GM18909 (cell line): ENCODE measurements around the gene URB1.
"Not testable (repeated sequence)": the region's sequence is repeated elsewhere in the genome, so short reads cannot be mapped to it uniquely, and the experiment has no call there.

ENCODE experiments used
- ATAC-seq: cut with Tn5 transposase; IDR thresholded peaks from one replicate; pipeline ENCODE4 v1.9.1; 2021; ENCODE audit warnings: mild to moderate bottlenecking; ENCODE audit not compliant: unreplicated experiment, poor library complexity

URB1 gene

DNA sequence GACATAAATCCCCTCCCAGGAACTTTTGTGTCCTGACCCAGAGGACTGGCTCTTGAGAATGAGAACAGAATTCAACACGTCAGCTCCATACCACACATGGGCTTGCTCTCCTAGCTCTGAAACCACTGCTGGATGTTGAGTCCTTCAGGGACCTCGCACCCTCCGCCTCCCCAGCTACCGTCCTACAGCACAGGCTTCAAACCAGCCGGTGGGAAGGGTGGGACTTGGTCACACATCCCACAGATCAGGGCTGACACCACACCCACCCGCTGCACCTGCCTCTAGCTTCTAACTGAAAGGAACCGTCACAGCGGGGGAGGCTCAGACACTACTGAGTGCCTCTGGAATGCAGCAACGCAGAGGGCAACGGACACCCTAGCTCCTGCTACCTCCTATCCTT is 70.1 kb downstream of the URB1 start:
- ATAC-seq, result no peak

DNA sequence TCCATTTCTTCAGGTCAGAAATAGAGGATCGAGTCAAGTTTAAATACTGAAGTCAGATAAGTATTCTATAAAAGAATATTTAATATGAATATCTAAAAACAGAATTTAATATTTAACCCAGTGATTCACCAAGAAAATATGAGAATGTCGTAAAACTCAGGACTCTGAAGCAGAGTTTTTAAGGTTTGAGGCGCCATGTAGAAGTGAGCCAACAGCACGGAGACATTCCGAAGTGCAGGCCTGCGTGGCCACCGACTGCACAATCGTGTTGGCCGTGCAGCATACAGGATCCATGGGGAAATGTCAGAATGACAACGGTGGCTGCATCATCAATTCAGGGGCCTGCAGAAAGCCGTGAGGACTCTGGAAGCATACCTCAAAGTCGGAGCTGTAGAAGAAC is 70.7 kb downstream of the URB1 start:
- no peak for ATAC-seq

DNA sequence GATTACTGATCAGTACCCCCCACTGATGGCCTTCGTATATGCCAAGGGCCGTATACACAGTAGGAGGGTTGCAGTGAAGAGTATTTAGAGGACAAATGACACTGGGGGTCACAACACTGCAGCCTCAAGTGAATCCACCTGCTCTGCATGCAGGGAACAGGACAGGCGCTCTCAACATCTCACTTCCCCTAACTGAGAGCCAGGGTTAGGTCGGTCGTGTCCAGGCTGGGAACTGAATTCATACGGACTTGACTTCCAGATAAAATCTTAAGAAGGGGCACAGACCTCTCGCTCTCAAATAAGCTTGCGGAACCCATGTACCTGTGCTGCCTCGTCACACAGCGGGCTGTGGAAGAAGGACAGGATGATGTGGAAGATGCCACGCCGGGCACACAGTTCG is 71.3 kb downstream of the URB1 start:
- ATAC-seq, result no peak

DNA sequence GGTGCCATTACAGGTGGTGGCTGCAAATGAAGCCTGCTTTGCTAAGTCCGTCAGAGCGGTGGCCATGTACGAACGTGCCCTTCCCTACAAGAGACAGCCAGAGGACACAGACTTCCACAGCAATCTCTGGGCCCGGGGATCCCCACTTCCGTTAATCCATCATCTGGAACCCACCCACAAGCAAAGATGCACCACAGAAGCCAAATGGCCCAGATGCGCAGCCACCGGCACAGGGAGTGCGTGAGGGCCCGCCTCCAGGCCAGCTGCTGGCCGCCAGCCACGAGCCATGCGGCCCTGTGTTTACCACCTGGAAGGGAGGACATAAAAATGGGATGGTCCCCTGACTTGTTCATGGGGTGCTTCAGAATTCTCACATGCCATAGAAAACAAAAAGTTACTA is 72.1 kb downstream of the URB1 start:
- ATAC-seq, result no peak

DNA sequence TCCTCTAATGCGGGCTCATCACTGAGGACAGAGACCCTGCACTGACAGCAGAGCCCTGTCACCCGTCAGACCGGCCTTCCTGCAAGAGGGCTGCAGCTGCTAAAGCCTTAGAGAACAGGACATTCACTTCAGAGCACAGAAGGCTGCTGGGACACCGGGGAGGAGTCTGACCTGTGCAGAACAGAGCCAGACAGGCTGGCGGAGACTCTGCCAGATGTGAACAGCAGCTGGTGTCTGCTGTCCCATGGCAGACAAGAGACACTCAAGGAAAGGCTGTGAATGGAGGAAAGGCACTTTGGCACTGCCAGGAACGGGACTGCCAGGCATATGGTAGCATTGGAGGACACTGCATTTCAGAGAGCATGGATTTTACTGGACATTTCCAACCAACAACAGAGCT is 72.8 kb downstream of the URB1 start:
- ATAC-seq, result no peak

DNA sequence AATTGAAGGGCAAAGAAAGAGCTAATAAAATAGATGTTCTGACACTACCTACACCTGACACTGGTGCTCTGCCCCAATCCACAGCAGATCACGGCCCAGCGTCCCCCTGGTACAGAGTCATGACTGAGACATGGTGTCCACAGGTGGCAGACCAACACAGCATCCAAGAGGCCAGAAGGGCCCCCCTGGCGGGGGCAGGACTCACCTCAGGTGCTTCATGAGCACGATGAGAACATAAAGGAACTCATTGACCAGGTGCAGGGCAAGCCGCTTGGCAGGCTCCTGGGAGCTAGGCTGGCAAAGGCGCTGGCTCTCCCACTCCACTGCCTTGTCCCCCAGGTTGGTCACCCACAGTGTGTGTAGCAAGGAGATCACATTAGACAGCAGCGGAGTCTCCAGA is 73.8 kb downstream of the URB1 start:
- no peak for ATAC-seq

DNA sequence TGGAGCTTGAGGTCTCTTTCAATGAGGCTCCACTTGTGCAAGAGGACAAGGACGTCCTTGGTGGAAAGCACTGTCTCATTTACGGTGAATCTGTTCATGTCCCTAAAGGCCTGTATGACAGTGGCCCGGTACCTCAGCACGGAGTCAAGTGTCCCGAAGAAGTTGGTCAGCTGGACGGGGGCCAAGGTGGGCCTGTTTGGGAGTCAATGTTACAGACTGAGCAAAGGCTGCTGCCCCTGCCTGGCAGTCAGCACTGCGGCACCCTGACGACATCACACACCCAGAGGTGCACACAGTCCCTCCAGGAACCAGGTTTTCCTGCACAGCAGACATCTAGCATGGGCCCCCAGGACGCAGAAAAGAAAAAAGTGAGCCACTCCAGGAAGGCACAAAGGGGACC is 75.1 kb downstream of the URB1 start:
- no peak for ATAC-seq

DNA sequence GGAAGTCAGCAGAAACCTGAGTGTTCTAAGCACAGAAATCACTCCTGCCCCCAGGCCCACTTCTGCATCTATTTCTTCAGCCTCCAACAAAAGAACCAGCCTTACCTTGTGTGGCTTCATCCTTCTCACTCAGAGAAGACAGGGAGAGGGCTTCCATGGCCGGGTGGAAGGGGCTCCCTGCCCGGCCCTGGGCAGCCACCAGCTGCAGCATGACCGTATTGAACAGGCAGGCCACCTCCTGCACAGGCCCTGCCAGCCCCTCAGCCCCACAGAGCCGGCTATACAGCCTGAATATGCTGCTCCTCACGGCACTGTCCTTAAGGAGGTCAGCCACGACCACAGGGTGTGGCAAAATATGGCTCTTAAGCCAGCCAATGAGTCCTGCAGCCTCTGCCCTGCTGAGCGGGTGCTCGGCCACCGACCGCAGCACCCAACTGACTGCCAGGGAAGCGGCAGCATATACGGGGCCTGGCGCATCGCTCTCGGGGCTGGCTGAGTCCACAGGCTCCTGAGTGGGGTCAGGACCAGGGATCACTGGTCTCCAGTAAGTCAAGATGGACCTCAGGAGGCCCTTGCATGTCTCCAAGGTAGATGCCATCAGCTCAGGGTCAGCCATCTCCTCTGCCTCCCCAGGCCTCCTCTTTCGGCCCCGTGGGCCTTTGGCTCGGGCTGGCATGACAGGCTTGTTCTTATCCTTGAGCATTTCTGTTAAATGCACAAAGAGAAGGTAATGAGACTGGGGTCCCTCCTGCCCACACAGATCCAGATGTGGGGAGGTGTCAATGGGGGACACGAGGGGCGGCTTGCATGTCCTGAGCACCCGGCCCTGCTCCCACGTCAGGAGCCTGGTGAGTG is 76.2 kb downstream of the URB1 start:
- no peak for ATAC-seq

DNA sequence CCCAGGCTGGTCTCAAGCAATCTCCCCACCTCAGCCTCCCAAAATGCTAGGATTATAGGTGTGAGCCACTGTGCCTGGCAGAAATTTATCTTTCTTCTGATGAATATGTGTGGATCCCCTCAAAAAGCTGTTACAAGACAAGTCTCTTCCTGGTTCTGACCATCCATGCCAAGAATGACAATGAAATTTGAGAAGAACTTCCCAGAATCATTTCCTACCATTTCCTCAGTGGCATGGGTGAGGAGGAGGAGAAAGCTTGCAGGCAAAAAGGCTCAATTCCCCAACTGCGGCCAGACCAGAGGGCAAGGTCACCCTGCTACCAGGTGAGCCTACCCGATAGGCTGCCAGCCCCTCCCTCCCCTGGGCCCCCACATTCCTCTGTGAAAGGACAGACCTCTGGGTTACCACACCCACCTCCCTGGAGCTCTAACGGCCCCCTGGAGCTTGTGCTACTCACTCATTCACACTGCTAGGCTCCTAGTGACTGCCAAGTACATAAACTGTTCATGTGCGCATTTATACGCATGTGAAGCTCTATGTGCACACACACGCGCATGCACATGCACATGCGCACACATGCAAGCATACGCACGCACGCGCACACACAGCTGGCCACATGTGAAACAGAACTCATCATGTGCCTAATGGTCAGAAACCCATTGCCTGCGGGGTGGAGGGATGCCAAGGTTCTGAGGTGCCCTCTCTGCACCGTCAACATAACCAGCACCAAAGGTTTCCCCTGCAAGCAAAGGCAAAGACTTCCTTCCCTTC is 77.1 kb downstream of the URB1 start:
- ATAC-seq, result no peak

DNA sequence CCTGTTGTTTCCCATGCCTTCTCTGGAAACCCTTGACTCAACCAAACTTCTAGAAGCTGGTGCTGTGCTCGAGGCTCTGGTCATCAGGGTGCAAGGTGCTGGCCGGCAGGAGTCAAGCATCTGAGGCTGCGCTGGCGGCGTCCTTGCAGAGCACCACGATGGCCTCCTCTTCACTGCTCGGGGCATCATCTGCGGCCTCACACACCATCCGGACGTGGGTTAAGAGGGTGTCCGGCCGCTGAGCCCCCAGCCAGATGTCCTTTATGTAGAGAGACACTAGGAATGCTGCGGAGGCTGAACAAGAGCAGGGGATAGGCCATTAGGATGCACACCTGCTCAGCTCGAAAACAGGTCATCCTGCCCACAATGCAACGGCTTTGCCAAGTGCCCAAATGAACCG is 78.0 kb downstream of the URB1 start:
- ATAC-seq, result no peak

DNA sequence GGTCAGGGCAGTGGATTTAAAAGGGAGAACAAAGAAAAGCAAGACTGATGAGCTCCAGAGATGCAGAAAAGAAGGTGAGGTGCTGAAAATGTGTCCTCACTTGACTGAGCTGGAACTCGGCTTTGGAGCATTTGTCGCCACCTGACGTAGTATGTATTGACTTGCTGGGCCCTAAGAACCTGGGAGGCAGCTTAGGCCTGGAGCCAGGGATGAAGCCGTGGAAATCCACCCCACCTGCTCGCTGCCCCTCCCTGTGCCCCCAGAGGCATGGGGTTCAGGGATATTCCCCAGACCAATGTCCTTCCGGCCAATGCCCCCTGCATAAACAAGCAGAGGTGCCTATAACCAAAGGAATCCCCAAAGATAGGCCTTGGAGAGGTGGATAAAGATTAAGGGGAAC is 79.8 kb downstream of the URB1 start:
- no peak for ATAC-seq

DNA sequence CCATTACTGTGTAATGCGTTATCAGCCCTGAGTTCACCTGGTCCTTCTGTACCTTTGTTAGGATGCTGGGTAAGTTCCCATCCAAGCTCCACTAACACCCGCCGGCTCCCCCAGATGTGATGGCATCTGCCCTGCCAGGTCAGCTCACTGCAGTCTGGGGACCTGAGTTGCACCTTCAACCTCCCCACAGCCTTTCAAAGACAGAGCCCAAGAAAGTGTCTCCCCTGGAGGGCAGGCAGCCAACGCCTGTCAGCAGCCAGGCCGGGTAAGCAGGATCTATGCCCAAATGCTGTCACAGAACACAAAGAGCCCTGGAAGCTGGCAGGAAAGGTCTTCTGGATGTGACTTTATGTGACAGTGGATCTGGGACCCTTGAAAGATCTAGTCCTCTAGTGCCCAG is 80.5 kb downstream of the URB1 start:
- ATAC-seq, result no peak

DNA sequence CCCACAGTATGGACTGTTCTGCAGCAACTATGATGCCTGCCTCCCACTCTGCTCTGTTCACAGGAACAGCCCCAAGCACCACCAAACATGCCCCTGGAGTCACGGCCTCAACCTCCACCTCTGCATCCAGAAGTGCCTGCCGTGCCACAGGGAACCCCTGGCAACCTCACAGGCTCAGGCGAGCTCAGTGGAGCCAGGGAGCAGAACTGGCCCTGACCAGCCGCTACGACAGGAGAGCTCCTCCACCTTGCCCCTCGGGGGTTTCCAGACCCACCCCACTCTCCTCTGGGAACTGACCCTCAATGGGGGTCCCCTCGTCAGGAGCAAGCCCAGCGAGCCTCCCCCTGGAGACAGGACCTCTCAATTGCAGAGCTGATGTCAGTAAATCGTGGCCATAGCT is 81.2 kb downstream of the URB1 start:
- ATAC-seq, result no peak

DNA sequence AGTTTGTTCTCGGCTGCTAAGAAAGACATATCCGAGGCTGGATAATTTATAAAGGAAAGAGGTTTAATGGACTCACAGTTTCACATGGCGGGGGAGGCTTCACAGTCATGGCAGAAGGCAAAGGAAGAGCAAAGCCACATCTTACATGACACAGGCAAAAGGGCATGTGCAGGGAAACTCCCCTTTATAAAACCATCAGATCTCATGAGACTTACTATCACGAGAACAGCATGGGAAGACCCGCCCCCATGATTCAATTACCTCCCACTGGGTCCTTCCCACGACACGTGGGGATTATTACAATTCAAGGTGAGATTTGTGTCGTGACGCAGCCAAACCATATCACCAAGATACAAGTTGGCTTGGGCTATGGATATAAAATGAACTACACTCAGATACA is 81.8 kb downstream of the URB1 start:
- ATAC-seq, result not testable (repeated sequence)

DNA sequence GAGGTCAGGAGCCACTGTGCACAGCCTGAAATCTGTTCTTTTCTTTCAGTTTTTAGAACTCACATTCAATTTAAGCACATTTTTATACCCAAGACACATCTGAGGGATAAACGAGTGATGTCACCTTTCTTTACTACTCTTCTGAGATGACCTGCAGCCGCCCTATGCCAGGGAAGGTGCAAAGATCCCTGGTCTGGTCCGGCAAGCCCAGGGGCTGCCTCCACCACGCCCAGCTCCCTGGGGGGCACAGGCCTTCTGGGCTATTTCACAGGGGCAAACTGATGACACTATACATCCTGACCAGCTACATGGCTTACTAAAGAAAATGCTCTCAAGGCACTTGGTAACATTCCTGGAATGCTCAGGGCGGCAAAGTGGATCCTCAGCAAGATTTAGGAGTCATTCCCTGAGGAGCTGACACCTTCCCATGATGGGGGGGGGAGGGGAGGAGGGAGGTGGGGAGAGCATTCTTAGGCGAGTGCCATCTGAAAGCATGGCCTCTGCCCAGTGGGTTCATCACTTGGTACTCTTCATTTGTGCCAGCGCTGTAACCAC is 82.8 kb downstream of the URB1 start:
- no peak for ATAC-seq

DNA sequence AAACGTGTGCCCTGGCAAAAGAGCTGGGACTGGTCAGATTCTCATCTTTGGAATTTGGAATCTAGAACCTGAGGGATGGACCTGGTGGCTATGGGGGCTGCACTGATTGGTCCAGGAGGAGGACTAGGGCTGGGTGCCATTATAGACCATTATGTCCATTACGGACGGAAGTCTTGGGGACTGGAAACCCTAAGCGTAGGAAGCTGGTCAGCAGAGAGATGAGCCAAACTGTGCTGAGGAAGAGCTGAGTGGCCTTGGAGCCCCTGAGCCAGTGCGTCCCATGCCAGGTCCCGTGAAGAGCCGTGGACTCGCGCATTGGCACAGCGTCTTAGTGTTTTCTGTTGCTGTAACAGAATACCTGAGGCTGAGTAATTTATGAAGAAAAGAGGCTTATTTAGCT is 84.1 kb downstream of the URB1 start:
- ATAC-seq, result no peak

DNA sequence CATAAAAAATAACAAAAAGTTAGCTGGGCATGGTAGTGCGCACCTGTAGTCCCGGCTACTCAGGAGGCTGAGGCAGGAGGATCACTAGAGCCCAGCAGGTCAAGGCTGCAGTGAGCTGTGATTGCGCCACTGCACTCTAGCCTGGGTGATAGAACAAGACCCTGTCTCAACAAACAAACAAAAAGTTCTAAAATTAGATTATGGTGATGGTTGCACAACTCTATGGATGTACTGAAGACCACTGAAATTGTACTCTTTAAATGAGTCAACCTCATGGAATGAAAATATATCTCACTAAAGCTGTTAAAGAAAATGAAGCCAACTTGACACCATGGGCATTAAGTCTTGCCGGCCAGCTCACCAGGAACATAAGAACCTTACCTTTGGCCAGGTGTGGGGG is 85.1 kb downstream of the URB1 start:
- no peak for ATAC-seq

DNA sequence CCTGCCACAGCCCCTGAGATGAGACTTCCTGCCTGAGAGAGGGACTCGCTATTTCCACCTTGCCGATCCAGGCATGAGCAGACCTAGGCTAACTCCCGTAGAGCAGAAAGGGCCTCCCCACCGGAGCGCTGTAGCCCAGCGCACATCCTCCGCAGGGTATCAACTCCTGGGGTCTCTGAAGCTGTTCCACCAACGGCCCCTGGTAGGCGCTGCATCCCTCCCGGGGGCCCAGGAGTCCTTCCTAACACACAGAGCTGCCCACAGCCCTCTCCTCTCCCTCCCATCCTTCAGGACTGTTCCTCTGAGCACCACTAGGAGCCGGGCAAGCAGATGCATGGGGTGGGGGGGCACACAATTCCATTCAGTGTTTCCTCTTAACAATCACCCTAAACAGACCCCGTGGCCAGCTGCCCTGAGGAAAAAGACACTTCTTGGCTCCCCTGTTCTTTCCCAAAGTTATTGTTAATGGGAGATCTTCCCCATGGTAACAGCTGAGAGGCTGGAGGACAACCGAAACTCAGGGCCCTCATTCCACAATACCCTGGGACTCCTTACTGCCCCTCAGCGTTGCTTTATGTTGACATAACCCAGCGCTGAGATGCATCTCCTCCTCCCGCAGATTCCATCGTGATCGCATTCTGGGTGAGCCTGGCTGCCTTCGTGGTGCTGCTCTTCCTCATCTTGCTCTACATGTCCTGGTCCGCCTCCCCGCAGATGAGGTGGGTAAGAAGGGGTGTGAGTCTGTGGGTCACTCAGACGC is 86.6 kb downstream of the URB1 start:
- no peak for ATAC-seq

DNA sequence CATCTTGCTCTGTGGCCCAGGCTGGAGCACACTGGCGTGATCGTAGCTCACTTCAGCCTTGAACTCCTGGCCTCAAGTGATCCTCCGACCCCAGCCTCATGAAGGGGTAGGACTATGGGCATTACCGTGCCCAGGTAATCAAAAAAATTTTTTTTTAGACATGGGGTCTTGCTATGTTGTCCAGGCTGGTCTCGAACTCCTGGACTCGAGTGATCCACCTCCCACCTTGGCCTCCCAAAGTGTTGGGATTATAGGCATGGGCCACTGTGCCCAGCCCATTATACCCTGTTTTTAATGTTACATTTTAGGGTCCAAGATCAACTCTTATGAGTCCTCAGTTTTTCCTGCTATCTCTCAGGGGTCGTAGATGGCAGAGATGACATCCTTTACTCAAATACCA is 87.8 kb downstream of the URB1 start:
- ATAC-seq, result no peak

DNA sequence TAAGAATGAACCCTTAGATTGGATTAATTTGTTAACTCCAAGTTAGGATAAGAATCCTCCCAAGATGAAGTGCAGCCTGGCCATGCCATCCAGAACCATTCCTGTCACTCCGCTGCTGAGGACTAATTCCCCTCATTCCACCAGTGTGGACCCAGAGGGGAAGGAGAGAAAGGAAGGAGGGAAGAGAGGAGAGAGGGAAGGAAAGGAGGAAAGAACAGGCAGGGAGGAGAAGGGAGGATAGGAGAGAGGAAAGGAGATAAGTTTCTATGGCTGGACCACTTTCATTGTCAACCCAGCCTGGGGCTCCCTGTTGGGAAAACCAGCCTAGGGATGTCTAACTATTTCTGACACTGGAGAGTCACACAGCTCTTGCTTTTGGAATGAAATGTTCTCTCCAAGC is 89.4 kb downstream of the URB1 start:
- no peak for ATAC-seq

DNA sequence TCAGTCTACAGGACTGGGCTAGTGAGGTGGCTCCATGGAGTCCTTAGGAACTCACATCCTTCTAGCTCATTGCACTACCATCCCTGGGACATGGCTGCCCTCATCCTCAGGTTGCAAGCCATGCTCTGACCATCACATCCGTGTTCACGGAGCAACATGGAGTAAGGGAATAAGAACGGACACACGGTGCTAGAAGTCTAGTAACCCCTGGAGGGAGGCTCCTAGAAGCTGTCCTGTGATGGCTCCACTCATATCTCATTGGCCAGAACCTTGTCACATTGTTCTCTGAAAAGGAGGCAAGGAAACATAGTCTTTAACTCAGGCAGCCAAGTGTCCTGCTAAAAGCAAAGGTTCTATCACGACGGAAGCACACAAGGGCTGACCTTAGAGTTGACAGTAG is 90.3 kb downstream of the URB1 start:
- no peak for ATAC-seq
